GM21390 (cell line): ENCODE results near the gene MAPRE2.

Experiments
- ATAC-seq: cut with Tn5 transposase; IDR thresholded peaks from one replicate; pipeline ENCODE4 v1.9.1; 2021; ENCODE audit not compliant: unreplicated experiment

Gene MAPRE2

DNA sequence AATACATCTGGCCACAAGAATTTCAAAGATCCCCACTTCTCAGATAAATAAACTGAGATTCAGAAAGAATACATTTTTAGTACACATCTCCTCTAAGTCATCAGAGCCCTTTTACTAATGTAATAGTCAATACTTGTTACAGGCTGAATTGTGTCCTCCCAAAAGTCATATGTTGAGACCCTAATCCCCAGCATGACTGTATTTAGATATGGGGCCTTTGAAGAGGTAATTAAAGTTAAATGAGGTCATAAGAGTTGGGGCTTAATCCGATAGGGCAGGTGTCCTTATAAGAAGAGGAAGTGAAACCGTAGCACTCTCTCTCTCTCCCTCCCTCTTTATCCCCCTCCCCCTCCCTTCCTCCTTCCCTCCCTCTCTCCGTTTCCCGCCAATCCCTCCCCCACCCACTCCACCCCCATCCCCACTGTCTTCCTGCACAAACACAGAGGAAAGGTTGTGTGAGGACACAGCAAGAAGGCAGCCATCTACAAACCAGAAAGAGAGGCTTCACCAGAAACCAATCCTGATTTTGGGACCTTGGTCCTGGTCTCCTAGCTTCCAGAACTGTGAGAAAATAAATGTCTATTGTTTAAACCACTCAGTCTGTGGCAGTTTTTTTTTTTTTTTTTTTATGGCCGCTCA, 133.0 kb downstream of the MAPRE2 start:
- ATAC-seq, result peak; percentile 89

GRCh38 chr18:35174745-35175144, 133.5 kb downstream of the MAPRE2 start:
- ATAC-seq, result no peak

- no peak for ATAC-seq
These were observed 135.7 kb downstream of the MAPRE2 start for GRCh38 chr18:35176925-35177324.

DNA sequence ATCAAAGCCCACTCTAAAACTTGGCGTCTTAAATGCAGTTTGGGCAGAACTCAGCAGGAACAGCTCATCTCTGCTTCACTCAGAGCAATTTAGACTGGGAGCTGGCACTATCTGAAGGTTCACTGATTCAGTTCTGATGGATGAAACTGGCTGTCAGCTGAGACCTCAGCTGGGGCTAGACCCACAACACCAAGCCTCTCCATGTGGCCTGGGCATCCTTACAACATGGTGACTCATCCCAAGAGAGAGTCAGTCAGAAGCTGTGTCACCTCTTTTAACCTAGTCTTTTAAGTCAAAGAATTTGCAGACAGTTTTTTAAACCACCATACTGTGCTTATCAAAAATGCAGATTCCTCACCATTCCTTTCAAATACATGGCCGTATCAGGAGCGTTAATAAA, 137.0 kb downstream of the MAPRE2 start:
- ATAC-seq, result no peak

GRCh38 chr18:35179906-35180305, 138.7 kb downstream of the MAPRE2 start:
- ATAC-seq, result no peak

DNA sequence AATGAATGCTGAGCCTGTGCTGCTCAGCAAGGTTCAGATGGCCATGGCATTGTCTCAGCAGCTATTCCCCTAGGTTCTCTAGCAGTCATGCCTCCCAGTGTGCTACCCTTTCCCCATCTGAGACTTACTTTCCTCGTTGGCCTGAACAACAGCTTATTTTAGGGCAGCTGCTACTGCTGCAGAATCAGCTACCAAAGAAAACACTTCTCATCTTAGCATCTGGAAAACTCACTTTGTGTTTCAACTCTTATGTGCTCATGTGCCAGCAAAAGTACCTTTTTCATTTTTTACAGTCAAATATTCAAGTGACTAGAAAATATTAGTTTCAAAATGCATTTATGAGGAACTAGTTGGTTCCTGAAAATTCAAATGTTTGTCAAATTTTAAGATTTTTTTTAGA, 139.2 kb downstream of the MAPRE2 start:
- ATAC-seq, result no peak

DNA sequence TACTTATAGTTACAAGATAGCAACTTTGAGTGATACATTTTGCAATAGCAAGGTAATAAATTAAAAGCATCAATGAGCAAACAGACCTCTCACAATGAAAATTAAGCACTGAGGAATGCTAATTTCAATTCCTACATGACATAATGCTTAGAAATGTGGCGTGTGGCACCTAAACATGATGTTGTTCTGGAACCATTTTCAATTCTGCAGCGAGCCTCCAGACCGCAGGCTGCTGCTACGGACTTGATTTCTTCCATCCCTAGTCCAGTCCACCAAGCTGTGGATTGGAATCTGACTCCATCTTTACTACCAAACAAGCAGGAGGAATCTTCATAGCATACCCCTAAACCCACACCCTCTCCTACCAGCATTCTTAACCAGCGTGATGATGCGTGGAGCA, 140.9 kb downstream of the MAPRE2 start:
- ATAC-seq, result no peak

- ATAC-seq, result no peak
These were observed 142.7 kb downstream of the MAPRE2 start for GRCh38 chr18:35183886-35184285.

- ATAC-seq, result no peak
These were observed 144.6 kb downstream of the MAPRE2 start for GRCh38 chr18:35185771-35186170.

DNA sequence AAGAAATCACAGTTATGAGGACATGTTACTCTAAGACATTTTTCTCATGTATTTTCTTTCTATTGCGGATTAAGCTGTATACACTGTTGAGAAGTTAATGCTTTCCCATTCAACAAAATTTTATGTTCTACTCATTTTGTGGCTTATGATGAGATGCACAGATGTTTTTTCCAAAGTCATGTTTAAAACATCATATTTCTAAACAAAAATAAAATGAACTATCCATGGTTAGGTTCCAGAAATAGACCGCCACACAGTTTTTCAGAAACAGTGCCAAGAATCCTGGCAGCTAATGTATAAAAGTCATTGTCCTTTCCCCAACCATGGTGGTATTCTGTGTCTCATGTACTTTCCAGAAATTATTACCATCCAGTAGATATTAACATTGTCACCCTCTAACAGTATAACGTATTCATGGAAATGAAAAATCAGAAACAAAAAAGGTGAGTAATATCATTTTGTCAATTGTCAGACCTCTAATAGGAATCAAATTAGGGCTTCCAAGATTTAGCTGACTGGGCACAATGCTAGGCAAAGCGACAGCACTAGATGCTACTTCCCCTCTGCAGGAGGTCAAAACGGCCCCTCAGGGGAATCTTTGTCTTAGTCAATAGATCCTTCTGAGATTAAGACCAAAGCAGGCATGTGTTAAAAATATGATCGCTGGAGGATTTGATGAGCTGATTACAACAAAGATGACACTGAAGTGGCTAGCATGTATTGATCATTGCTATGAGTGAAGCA, 145.2 kb downstream of the MAPRE2 start:
- ATAC-seq, result no peak

GRCh38 chr18:35189510-35189909, 148.3 kb downstream of the MAPRE2 start:
- ATAC-seq, result no peak

DNA sequence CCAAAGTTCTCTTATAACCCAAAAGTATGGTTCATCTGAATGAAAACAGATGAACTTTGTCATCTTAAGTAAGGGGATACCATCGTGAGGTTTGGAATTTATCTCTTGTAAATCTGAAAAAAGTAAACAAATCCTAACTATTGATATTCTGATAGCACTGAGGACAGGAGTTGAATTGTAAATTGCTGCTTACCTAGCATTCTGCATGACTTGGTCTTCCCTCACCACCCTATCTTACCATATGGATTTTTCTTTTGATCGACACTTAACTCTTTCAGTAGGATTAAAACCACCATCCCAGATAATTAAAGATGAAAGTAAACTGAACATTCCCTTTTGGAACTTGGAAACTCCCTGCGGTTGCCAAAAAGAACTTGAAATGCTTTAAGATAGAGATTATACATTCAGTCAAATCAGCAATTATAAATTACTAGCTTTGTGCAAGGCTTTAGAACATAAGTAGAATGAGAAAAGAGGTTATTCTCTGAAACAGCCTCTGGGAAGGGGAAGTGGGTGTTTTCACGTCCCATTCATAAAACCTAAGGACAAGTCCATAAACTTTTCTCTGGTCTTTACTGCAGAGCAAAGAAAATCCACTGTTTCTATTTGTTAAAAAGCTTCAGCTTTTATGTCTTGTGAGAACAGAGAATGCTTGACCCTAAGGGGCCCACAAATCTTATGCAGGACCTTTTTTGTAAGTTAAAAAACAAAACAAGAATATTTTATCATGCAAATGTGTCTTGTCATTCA, 149.9 kb downstream of the MAPRE2 start:
- ATAC-seq, result no peak

DNA sequence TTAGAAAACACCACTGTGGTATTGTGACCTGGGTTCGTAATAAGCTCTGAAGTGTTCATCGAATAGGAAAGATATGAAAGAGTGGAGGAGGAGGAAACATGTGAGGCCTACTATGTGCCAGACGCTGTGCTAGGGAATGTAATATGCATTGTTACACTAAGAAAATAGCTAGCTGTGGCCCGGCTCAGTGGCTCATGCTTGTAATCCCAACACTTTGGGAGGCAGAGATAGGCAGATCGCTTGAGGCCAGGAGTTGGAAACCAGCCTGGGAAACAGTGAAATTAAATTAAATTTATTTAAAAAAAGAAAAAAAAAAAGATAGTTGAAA, 150.4 kb downstream of the MAPRE2 start:
- ATAC-seq, result no peak

DNA sequence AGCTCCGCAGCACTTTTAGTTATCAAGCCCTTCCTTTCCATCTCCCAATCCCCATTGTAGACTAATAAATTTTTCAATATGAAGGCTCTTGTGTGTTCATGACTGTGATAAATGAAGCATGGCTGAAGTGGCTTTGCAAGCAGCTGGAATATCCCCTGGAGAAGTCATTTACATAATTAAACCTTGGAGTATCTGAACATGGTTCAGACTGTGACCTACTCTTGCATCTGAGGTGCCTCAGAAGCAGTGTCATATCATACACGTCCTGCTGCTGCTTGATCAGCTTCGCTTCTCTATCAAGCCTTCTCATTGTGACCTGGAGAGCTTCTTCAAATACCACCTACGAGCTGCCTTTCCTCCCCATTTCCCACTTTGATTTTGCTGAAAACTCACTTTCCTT, 151.2 kb downstream of the MAPRE2 start:
- no peak for ATAC-seq
